ENCODE measurements around the gene HEBP1.

GRCh38 chr12:12927211-12928079 lies 72.6 kb downstream of the HEBP1 start:
- TF ChIP-seq, protein P1, sequence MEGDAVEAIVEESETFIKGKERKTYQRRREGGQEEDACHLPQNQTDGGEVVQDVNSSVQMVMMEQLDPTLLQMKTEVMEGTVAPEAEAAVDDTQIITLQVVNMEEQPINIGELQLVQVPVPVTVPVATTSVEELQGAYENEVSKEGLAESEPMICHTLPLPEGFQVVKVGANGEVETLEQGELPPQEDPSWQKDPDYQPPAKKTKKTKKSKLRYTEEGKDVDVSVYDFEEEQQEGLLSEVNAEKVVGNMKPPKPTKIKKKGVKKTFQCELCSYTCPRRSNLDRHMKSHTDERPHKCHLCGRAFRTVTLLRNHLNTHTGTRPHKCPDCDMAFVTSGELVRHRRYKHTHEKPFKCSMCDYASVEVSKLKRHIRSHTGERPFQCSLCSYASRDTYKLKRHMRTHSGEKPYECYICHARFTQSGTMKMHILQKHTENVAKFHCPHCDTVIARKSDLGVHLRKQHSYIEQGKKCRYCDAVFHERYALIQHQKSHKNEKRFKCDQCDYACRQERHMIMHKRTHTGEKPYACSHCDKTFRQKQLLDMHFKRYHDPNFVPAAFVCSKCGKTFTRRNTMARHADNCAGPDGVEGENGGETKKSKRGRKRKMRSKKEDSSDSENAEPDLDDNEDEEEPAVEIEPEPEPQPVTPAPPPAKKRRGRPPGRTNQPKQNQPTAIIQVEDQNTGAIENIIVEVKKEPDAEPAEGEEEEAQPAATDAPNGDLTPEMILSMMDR (IDR thresholded peaks at IDR 0.05), result no peak
- no peak for TF ChIP-seq POLR2AphosphoS5 (IDR thresholded peaks at IDR 0.05)
- TF ChIP-seq POLR2A (IDR thresholded peaks at IDR 0.05; ENCODE audit: low read depth), result no peak
- no peak for TF ChIP-seq EP300 (IDR thresholded peaks at IDR 0.05)

Measured in esophagus muscularis mucosa (tissue), 4 donors.